Neural progenitor cell (in vitro differentiated cells): ENCODE data around the gene SREBF1. TPM values are rescaled to one million over a fixed set of nuclear protein-coding genes. Genes with fewer than 3 reads are reported as not detected.

ENCODE experiments used
- DNase-seq: peaks from one replicate; pipeline ENCODE4 v3.0.0-alpha.2; 2016; ENCODE audit warnings: low spot score
- H2AFZ ChIP-seq: fragments of 200-600 bp; sonication (generic); replicated peaks from 2 replicates; pipeline ENCODE4 v1.6.1; 2016; ENCODE audit warnings: antibody characterized with exemption
- H3F3A ChIP-seq: fragments of 200-600 bp; sonication (generic); 2 replicates; pipeline ENCODE4 v1.6.1; 2016; ENCODE audit warnings: antibody characterized with exemption, low read depth
- H3K27ac ChIP-seq: fragments of 200-600 bp; sonication (generic); 2 replicates; pipeline ENCODE4 v1.5.1; 2016; ENCODE audit warnings: mild to moderate bottlenecking
- H3K27me3 ChIP-seq: fragments of 200-600 bp; sonication (generic); 2 replicates; pipeline ENCODE4 v1.6.1; 2016; ENCODE audit warnings: mild to moderate bottlenecking, moderate library complexity
- H3K36me3 ChIP-seq: fragments of 200-600 bp; sonication (generic); 2 replicates; pipeline ENCODE4 v1.5.1; 2016
- H3K4me1 ChIP-seq: fragments of 200-600 bp; sonication (generic); 2 replicates; pipeline ENCODE4 v1.6.1; 2016; ENCODE audit warnings: mixed run types
- H3K4me2 ChIP-seq: fragments of 200-600 bp; sonication (generic); 2 replicates; pipeline ENCODE4 v1.6.1; 2016
- H3K4me3 ChIP-seq: fragments of 200-600 bp; sonication (generic); 2 replicates; pipeline ENCODE4 v1.5.1; 2016
- H3K79me2 ChIP-seq: fragments of 200-600 bp; sonication (generic); 2 replicates; pipeline ENCODE4 v1.6.1; 2016; ENCODE audit warnings: low read depth
- H3K9ac ChIP-seq: fragments of 200-600 bp; sonication (generic); 2 replicates; pipeline ENCODE4 v1.6.1; 2016
- H3K9me3 ChIP-seq: fragments of 200-600 bp; sonication (generic); 2 replicates; pipeline ENCODE4 v1.5.1; 2016; ENCODE audit warnings: low read depth
- H4K20me1 ChIP-seq: fragments of 200-600 bp; sonication (generic); 2 replicates; pipeline ENCODE4 v1.6.1; 2016; ENCODE audit warnings: low read depth
- H3K27ac Mint-ChIP-seq: 3 replicates; pipeline ENCODE4 v1.8.0; 2021; ENCODE audit warnings: mixed read lengths
- H3K27me3 Mint-ChIP-seq: 2 replicates; pipeline ENCODE4 v1.8.0; 2022; ENCODE audit warnings: low read depth, mild to moderate bottlenecking, inconsistent platforms, moderate library complexity, mixed read lengths; ENCODE audit not compliant: insufficient read depth
- H3K36me3 Mint-ChIP-seq: 3 replicates; pipeline ENCODE4 v1.8.0; 2021; ENCODE audit warnings: mixed read lengths
- H3K4me1 Mint-ChIP-seq: 3 replicates; pipeline ENCODE4 v1.8.0; 2021; ENCODE audit warnings: mixed read lengths
- H3K4me3 Mint-ChIP-seq: 3 replicates; pipeline ENCODE4 v1.8.0; 2021; ENCODE audit warnings: mild to moderate bottlenecking, moderate library complexity, mixed read lengths
- H3K9me3 Mint-ChIP-seq: 3 replicates; pipeline ENCODE4 v1.8.0; 2020; ENCODE audit warnings: mixed read lengths
- EZH2 ChIP-seq: fragments of 200-600 bp; sonication (generic); IDR thresholded peaks from 2 replicates; pipeline ENCODE4 v1.6.1; 2017; ENCODE audit warnings: antibody characterized with exemption, mild to moderate bottlenecking, moderate library complexity
- EZH2phosphoT487 ChIP-seq: fragments of 200-600 bp; sonication (generic); IDR thresholded peaks from 2 replicates; pipeline ENCODE4 v1.6.1; 2017; ENCODE audit warnings: antibody characterized with exemption
- total RNA-seq: library from RNA; depleted of rRNA; stranded (reverse); fragments of >200 nt; gene quantifications from 2 replicates; pipeline ENCODE4 v1.2.3, GENCODE V29; 2015; ENCODE audit warnings: low replicate concordance
- TF ChIP-seq, protein P1 (sequence below): fragments of 200-600 bp; sonication (generic); IDR thresholded peaks from 2 replicates; pipeline ENCODE4 v1.5.1; 2017; ENCODE audit warnings: antibody characterized with exemption, mild to moderate bottlenecking

SREBF1 gene
- total RNA-seq, 1 donor from 2014 or later: 12.7 TPM

GRCh38 chr17:17873450-17873991 is 36.7 kb upstream of the SREBF1 start:
- Histone ChIP-seq H3K27ac (no peak overlapping the region), H3K9ac (no peak overlapping the region), H3K4me2 (no peak overlapping the region), H3K36me3 (no peaks in the 10 kb centered on the region), H3F3A (peaks cover 32% of the 10 kb centered on the region), H3K27me3 (peaks cover 51% of the 10 kb centered on the region), H3K4me3 (no peak overlapping the region), H4K20me1 (peaks cover 23% of the 10 kb centered on the region), H3K4me1 (peaks cover 36% of the 10 kb centered on the region), H3K9me3 (no peaks in the 10 kb centered on the region), H2AFZ (no peak overlapping the region), H3K79me2 (no peaks in the 10 kb centered on the region)
- DNase-seq: no peak
- Mint-ChIP-seq H3K36me3 (peaks cover 10% of the 10 kb centered on the region), H3K27ac (no peak overlapping the region), H3K4me3 (no peak overlapping the region), H3K4me1 (peaks cover 64% of the 10 kb centered on the region), H3K9me3 (no peaks in the 10 kb centered on the region), H3K27me3 (no peaks in the 10 kb centered on the region)
- no peak for TF ChIP-seq EZH2
- TF ChIP-seq EZH2phosphoT487: no peak
- TF ChIP-seq, protein P1, sequence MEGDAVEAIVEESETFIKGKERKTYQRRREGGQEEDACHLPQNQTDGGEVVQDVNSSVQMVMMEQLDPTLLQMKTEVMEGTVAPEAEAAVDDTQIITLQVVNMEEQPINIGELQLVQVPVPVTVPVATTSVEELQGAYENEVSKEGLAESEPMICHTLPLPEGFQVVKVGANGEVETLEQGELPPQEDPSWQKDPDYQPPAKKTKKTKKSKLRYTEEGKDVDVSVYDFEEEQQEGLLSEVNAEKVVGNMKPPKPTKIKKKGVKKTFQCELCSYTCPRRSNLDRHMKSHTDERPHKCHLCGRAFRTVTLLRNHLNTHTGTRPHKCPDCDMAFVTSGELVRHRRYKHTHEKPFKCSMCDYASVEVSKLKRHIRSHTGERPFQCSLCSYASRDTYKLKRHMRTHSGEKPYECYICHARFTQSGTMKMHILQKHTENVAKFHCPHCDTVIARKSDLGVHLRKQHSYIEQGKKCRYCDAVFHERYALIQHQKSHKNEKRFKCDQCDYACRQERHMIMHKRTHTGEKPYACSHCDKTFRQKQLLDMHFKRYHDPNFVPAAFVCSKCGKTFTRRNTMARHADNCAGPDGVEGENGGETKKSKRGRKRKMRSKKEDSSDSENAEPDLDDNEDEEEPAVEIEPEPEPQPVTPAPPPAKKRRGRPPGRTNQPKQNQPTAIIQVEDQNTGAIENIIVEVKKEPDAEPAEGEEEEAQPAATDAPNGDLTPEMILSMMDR: no peak

DNA sequence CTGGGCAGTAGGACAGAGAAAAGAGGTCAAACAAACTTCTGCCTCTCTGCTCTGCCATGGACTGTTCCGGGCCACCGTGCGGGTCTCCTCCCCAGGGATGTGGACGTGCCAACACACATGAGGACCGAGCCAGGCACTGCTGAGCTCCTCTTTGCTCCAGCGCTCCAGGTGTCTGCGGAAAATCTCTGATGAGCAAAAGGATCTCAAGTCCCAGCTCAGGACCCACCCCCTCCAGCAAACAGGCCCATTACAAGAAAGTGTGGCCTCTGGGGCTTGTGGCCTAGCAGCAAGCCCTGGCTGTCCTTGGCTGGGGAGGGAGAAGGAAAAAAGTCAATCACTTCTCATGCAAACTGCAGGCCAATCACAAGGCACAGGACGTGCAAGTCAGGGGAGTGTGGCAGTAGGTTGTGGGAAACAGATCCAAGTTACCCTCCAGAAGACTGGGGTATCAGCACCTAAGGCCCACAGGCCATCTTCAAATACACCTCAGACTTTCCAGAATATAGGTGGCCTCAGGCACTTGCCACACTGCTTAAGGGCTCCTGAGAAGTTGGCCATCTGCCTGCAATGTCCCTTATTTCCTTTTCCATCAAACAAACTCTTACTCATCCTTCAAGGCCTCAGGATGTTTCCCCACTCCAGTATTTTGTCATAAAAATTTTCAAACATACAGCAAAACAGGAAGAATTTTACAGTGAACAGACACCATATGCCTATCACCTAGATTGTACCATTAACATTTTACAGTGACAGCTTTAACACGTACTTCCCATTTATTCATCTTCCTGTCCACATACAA is 36.0 kb upstream of the SREBF1 start:
- H3K27me3 ChIP-seq: peaks cover 59% of the 10 kb centered on the region
- peaks cover 32% of the 10 kb centered on the region for H3F3A ChIP-seq
- no peaks in the 10 kb centered on the region for H3K36me3 ChIP-seq
- no peak overlapping the region for H2AFZ ChIP-seq
- H3K36me3 Mint-ChIP-seq: peaks cover 10% of the 10 kb centered on the region
- no peaks in the 10 kb centered on the region for H3K9me3 Mint-ChIP-seq
- H3K4me3 ChIP-seq: no peak overlapping the region
- no peak overlapping the region for H3K9ac ChIP-seq
- H3K79me2 ChIP-seq: no peaks in the 10 kb centered on the region
- no peaks in the 10 kb centered on the region for H3K9me3 ChIP-seq
- no peak overlapping the region for H3K27ac ChIP-seq
- H3K27me3 Mint-ChIP-seq: no peaks in the 10 kb centered on the region
- peaks cover 65% of the 10 kb centered on the region for H3K4me1 Mint-ChIP-seq
- TF ChIP-seq EZH2phosphoT487 (no peak), EZH2 (no peak)
- TF ChIP-seq, protein P1: no peak
- DNase-seq: no peak
- peaks cover 23% of the 10 kb centered on the region for H4K20me1 ChIP-seq
- H3K4me2 ChIP-seq: no peak overlapping the region
- H3K4me3 Mint-ChIP-seq: no peak overlapping the region
- peaks cover 33% of the 10 kb centered on the region for H3K4me1 ChIP-seq
- H3K27ac Mint-ChIP-seq: no peak overlapping the region

GRCh38 chr17:17871913-17872312 is 35.1 kb upstream of the SREBF1 start:
- H3K4me2 ChIP-seq: no peak overlapping the region
- H3K36me3 ChIP-seq: no peaks in the 10 kb centered on the region
- H3F3A ChIP-seq: peaks cover 25% of the 10 kb centered on the region
- H3K4me1 Mint-ChIP-seq: peaks cover 65% of the 10 kb centered on the region
- H2AFZ ChIP-seq: no peak overlapping the region
- TF ChIP-seq, protein P1: no peak
- no peak for TF ChIP-seq EZH2
- no peak for TF ChIP-seq EZH2phosphoT487
- no peak overlapping the region for H3K4me3 ChIP-seq
- H3K27ac ChIP-seq: no peak overlapping the region
- no peak overlapping the region for H3K27ac Mint-ChIP-seq
- H3K36me3 Mint-ChIP-seq: peaks cover 15% of the 10 kb centered on the region
- no peaks in the 10 kb centered on the region for H3K27me3 Mint-ChIP-seq
- no peak overlapping the region for H3K4me3 Mint-ChIP-seq
- no peaks in the 10 kb centered on the region for H3K9me3 Mint-ChIP-seq
- DNase-seq: no peak
- H3K79me2 ChIP-seq: no peaks in the 10 kb centered on the region
- peaks cover 67% of the 10 kb centered on the region for H3K27me3 ChIP-seq
- H3K9ac ChIP-seq: no peak overlapping the region
- H4K20me1 ChIP-seq: peaks cover 15% of the 10 kb centered on the region
- peaks cover 25% of the 10 kb centered on the region for H3K4me1 ChIP-seq
- H3K9me3 ChIP-seq: no peaks in the 10 kb centered on the region
